H1 (cell line): ENCODE results near the gene EPHA3. TPM values are rescaled to one million over a fixed set of nuclear protein-coding genes. Genes with fewer than 3 reads are reported as not detected.

Source experiments
- CTCF ChIA-PET: fragments of 300-600 bp; sonication (Branson Sonifier 250); formaldehyde crosslinking; loops from one replicate; lab custom pipeline; 2021; ENCODE audit not compliant: partially characterized antibody; lab: Charles Lee
- POLR2A ChIA-PET: fragments of 300-600 bp; sonication (Branson Sonifier 250); formaldehyde crosslinking; loops from one replicate; lab custom pipeline; 2021; ENCODE audit warnings: inconsistent platforms; ENCODE audit not compliant: partially characterized antibody; lab: Charles Lee
- DNase-seq, 2 experiments: peaks; one replicate each; pipeline versions ENCODE4 v3.0.0 to v3.0.0-alpha.2; 2010 to 2022; ENCODE audit warnings: low spot score in 2 of 2, low read depth in 1 of 2, mixed read lengths in 1 of 2
- FAIRE-seq: peaks from 2 replicates; lab custom pipeline; 2011; peaks lifted over from hg19 to GRCh38; lab: Jason Lieb, UNC
- H2AFZ ChIP-seq: 2 replicates; pipeline ENCODE4 v1.8.1; 2012; ENCODE audit warnings: low read length, inconsistent platforms
- H2AK5ac ChIP-seq: 2 replicates; pipeline ENCODE4 v1.6.1; 2013; ENCODE audit warnings: low read depth, low read length
- H2BK120ac ChIP-seq: replicated peaks from 2 replicates; pipeline ENCODE3; 2013; ENCODE audit warnings: low read depth, low read length, inconsistent platforms
- H2BK12ac ChIP-seq: 2 replicates; pipeline ENCODE4 v1.6.1; 2013; ENCODE audit warnings: low read depth, low read length
- H2BK15ac ChIP-seq: 2 replicates; pipeline ENCODE4 v1.6.1; 2013; ENCODE audit warnings: low read length
- H2BK20ac ChIP-seq: 2 replicates; pipeline ENCODE4 v1.6.1; 2013; ENCODE audit warnings: low read length
- H2BK5ac ChIP-seq: 2 replicates; pipeline ENCODE4 v1.6.1; 2013; ENCODE audit warnings: low read depth, low read length
- H3K14ac ChIP-seq: 2 replicates; pipeline ENCODE4 v1.6.1; 2013; ENCODE audit warnings: inconsistent platforms; ENCODE audit not compliant: insufficient read length
- H3K18ac ChIP-seq: 2 replicates; pipeline ENCODE4 v1.6.1; 2013; ENCODE audit warnings: low read length; ENCODE audit errors: extremely low read depth
- H3K23ac ChIP-seq: 2 replicates; pipeline ENCODE4 v1.6.1; 2013; ENCODE audit warnings: inconsistent platforms; ENCODE audit not compliant: insufficient read length
- H3K23me2 ChIP-seq: 2 replicates; pipeline ENCODE4 v1.6.1; 2013; ENCODE audit warnings: low read depth, low read length
- H3K27ac ChIP-seq: 2 replicates; pipeline ENCODE4 v1.6.1; 2011; ENCODE audit warnings: low read depth, low read length, inconsistent platforms
- H3K27me3 ChIP-seq, 4 experiments: replicated peaks in 1 of 4; 1 replicate in 1 of 4; 2 replicates in 3 of 4; pipeline versions ENCODE4 v1.6.1 to v1.8.1; 2011 to 2013; ENCODE audit warnings: low read length in 3 of 4, mild to moderate bottlenecking in 3 of 4, inconsistent platforms in 2 of 4, mixed read lengths in 2 of 4, moderate library complexity in 1 of 4; ENCODE audit not compliant: control insufficient read depth in 3 of 4, insufficient read depth in 3 of 4; ENCODE audit errors: extremely low read depth in 1 of 4
- H3K36me3 ChIP-seq, 4 experiments: 2 replicates each; pipeline versions ENCODE4 v1.6.1 to v1.8.1; 2011 to 2013; ENCODE audit warnings: mild to moderate bottlenecking in 4 of 4, low read length in 3 of 4, moderate library complexity in 2 of 4, control low read depth in 1 of 4, inconsistent platforms in 1 of 4; ENCODE audit not compliant: insufficient read depth in 4 of 4, control insufficient read depth in 2 of 4
- H3K4ac ChIP-seq: replicated peaks from 2 replicates; pipeline ENCODE3; 2013; ENCODE audit warnings: low read length, low read depth, mixed read lengths, inconsistent platforms; ENCODE audit not compliant: insufficient read length
- H3K4me1 ChIP-seq, 4 experiments: replicated peaks in 1 of 4; 1 replicate in 1 of 4; 2 replicates in 3 of 4; pipeline versions ENCODE4 v1.6.1 to v1.8.1; 2011 to 2013; ENCODE audit warnings: low read length in 3 of 4, inconsistent platforms in 2 of 4, mixed read lengths in 1 of 4; ENCODE audit not compliant: insufficient read depth in 4 of 4, control insufficient read depth in 3 of 4
- H3K4me2 ChIP-seq, 2 experiments: 2 replicates each; pipeline versions ENCODE4 v1.6.1 to v1.8.1; 2011 to 2013; ENCODE audit warnings: low read depth in 2 of 2, low read length in 2 of 2, control low read depth in 1 of 2, inconsistent platforms in 1 of 2, mild to moderate bottlenecking in 1 of 2; ENCODE audit not compliant: insufficient read depth in 1 of 2
- H3K4me3 ChIP-seq, 4 experiments: fragments of 200-600, 300-600 bp in 1 of 4; sonication (generic), shearing (Covaris generic), sonication (Bioruptor Twin) in 1 of 4; 2 replicates each; pipeline versions ENCODE4 v1.5.1 to v1.8.1; 2011 to 2016; ENCODE audit warnings: low read length in 4 of 4, low read depth in 3 of 4, control low read depth in 2 of 4, inconsistent platforms in 2 of 4, mild to moderate bottlenecking in 2 of 4, mixed read lengths in 1 of 4, moderate library complexity in 1 of 4; ENCODE audit not compliant: insufficient read depth in 2 of 4; ENCODE audit errors: extremely low read depth in 1 of 4
- H3K56ac ChIP-seq: replicated peaks from 2 replicates; pipeline ENCODE3; 2013; ENCODE audit warnings: low read depth, mild to moderate bottlenecking, mixed read lengths, low read length, inconsistent platforms; ENCODE audit not compliant: insufficient read length
- H3K79me1 ChIP-seq: 2 replicates; pipeline ENCODE4 v1.6.1; 2013; ENCODE audit warnings: low read depth, low read length, control low read depth
- H3K79me2 ChIP-seq, 2 experiments: 2 replicates each; pipeline versions ENCODE4 v1.6.1 to v1.8.1; 2012 to 2013; ENCODE audit warnings: low read length in 2 of 2, mild to moderate bottlenecking in 2 of 2, inconsistent platforms in 1 of 2; ENCODE audit not compliant: insufficient read depth in 2 of 2, control insufficient read depth in 1 of 2
- H3K9ac ChIP-seq, 4 experiments: replicated peaks in 1 of 4; 1 replicate in 1 of 4; 2 replicates in 3 of 4; pipeline versions ENCODE4 v1.6.1 to v1.8.1; 2011 to 2013; ENCODE audit warnings: low read depth in 3 of 4, low read length in 3 of 4, control low read depth in 2 of 4, mild to moderate bottlenecking in 2 of 4, moderate library complexity in 2 of 4, inconsistent platforms in 1 of 4; ENCODE audit errors: extremely low read depth in 1 of 4
- H3K9me3 ChIP-seq, 2 experiments: 2 replicates each; pipeline versions ENCODE4 v1.6.1 to v1.8.1; 2012 to 2013; ENCODE audit warnings: mild to moderate bottlenecking in 2 of 2, moderate library complexity in 2 of 2, control low read depth in 1 of 2, inconsistent platforms in 1 of 2, low read depth in 1 of 2, low read length in 1 of 2, mixed read lengths in 1 of 2; ENCODE audit not compliant: insufficient read depth in 2 of 2
- H4K20me1 ChIP-seq, 2 experiments: replicated peaks in 1 of 2; 2 replicates each; pipeline versions ENCODE3 to v1.8.1; 2011 to 2013; ENCODE audit warnings: inconsistent platforms in 2 of 2, low read length in 2 of 2, mild to moderate bottlenecking in 1 of 2; ENCODE audit not compliant: insufficient read depth in 2 of 2, control insufficient read depth in 1 of 2
- H4K5ac ChIP-seq: 2 replicates; pipeline ENCODE4 v1.6.1; 2013; ENCODE audit warnings: low read length, low read depth, mixed read lengths, inconsistent platforms; ENCODE audit not compliant: insufficient read length
- H4K8ac ChIP-seq: 2 replicates; pipeline ENCODE4 v1.8.0; 2013; ENCODE audit warnings: mild to moderate bottlenecking, moderate library complexity, low read length, inconsistent platforms; ENCODE audit not compliant: insufficient read depth; ENCODE audit errors: extremely low read depth
- H4K91ac ChIP-seq: replicated peaks from 2 replicates; pipeline ENCODE3; 2013; ENCODE audit warnings: low read length, mixed read lengths, inconsistent platforms; ENCODE audit not compliant: insufficient read length
- BACH1 ChIP-seq: IDR thresholded peaks from 2 replicates; pipeline ENCODE4 v1.6.1; 2012; ENCODE audit warnings: low read length, improper control_type of control experiment
- BRCA1 ChIP-seq: IDR thresholded peaks from 2 replicates; pipeline ENCODE4 v1.6.1; 2012; ENCODE audit warnings: low read depth, low read length, improper control_type of control experiment
- CBX5 ChIP-seq: fragments of 300-800, 300-1000 bp; sonication (generic); IDR thresholded peaks from 2 replicates; pipeline ENCODE4 v1.7.1; 2016; ENCODE audit warnings: antibody characterized with exemption, low read length, low read depth
- CHD1 ChIP-seq: IDR thresholded peaks from 2 replicates; pipeline ENCODE4 v1.6.1; 2012; ENCODE audit warnings: low read depth, low read length, improper control_type of control experiment
- CHD2 ChIP-seq: IDR thresholded peaks from 2 replicates; pipeline ENCODE4 v1.6.1; 2012; ENCODE audit warnings: low read length, improper control_type of control experiment
- EZH2 ChIP-seq: fragments of 200-600 bp; sonication (generic); IDR thresholded peaks from 2 replicates; pipeline ENCODE4 v1.7.1; 2012; ENCODE audit warnings: low read depth, mild to moderate bottlenecking, moderate library complexity, low read length, inconsistent platforms; ENCODE audit not compliant: severe bottlenecking
- FOSL1 ChIP-seq: IDR thresholded peaks from 2 replicates; pipeline ENCODE4 v1.6.1; 2011; ENCODE audit warnings: mild to moderate bottlenecking, low read depth, low read length, moderate library complexity; ENCODE audit not compliant: insufficient read depth
- HDAC6 ChIP-seq: IDR thresholded peaks from one replicate; pipeline ENCODE4 v1.7.1; 2012; ENCODE audit warnings: low read depth, mild to moderate bottlenecking, inconsistent platforms, low read length, moderate library complexity
- JUN ChIP-seq: IDR thresholded peaks from 2 replicates; pipeline ENCODE4 v1.6.1; 2011; ENCODE audit warnings: low read depth, mild to moderate bottlenecking, improper control_type of control experiment, low read length
- SIN3A ChIP-seq, 2 experiments: IDR thresholded peaks in 1 of 2; conservative IDR thresholded peaks in 1 of 2; 2 replicates each; pipeline ENCODE4 v1.6.1; 2011 to 2012; ENCODE audit warnings: low read length in 2 of 2, improper control_type of control experiment in 1 of 2, low read depth in 1 of 2, mild to moderate bottlenecking in 1 of 2
- SIRT6 ChIP-seq: IDR thresholded peaks from one replicate; pipeline ENCODE4 v1.7.1; 2012; ENCODE audit warnings: low read length, inconsistent platforms
- SIX5 ChIP-seq: IDR thresholded peaks from 2 replicates; pipeline ENCODE4 v1.6.1; 2011; ENCODE audit warnings: mild to moderate bottlenecking, low read depth, low read length
- SP2 ChIP-seq: IDR thresholded peaks from 2 replicates; pipeline ENCODE4 v1.6.1; 2012; ENCODE audit warnings: mild to moderate bottlenecking, low read length, inconsistent platforms
- SRF ChIP-seq: IDR thresholded peaks from 2 replicates; pipeline ENCODE4 v1.6.1; 2011; ENCODE audit warnings: mild to moderate bottlenecking, low read depth, low read length, moderate library complexity
- TAF1 ChIP-seq: IDR thresholded peaks from 2 replicates; pipeline ENCODE4 v1.6.1; 2011; ENCODE audit warnings: mild to moderate bottlenecking, low read depth, low read length
- TEAD4 ChIP-seq: IDR thresholded peaks from 2 replicates; pipeline ENCODE4 v1.6.1; 2012; ENCODE audit warnings: low read depth, low read length, inconsistent platforms, mixed read lengths
- polyA plus RNA-seq, 7 experiments: library from polyadenylated mRNA; depleted of rRNA in 3 of 7; stranded (reverse) in 5 of 7; unstranded in 2 of 7; fragments of >200 nt in 5 of 7; fragments of 200-250 nt in 2 of 7; gene quantifications; 1 replicate in 5 of 7; 2 replicates in 1 of 7; 4 replicates in 1 of 7; pipeline versions ENCODE4 v1.2.1 to v1.2.3, GENCODE V29; 2011 to 2013; ENCODE audit warnings: missing spikeins in 2 of 7, mixed read lengths in 2 of 7
- total RNA-seq: library from RNA; stranded (reverse); fragmentation: NEBNext Ultra II Directional; extraction: Animal tissue kit (Norgen Biotek cat#: 25700); gene quantifications from 2 replicates; pipeline ENCODE4 v1.2.1, GENCODE V29; 2021
- TF ChIP-seq, protein P1 (sequence below): IDR thresholded peaks from 2 replicates; pipeline ENCODE4 v1.6.1; 2012; ENCODE audit warnings: inconsistent platforms

Gene EPHA3
- total and polyA plus RNA-seq, 2 of the 8 experiments (the other 6 are each of a cell fraction or from before 2014, with no cell fraction given) = 0.09 to 0.22 TPM

DNA sequence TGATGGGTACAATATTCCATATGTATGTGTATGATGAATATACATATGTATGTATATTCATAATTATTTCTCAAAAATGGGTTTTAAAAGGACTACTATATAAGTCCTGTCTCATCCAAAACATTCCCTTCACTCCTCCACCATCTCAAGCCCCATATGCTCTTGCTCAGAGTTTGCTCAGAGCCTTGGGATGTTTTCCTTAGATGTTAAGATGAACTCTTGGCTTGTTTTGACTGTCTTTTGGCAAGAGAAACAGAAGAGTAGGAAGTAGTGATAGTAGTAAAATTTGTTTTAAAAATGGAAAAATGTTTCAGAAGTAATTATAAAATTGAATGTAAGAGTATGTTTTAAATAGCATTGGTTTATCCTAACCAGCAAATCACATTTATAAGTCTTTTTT is 6.2 kb upstream of the EPHA3 start:
- CTCF ChIA-PET = interaction anchor here (1.7 kb wide), 1 partner anchor 884 kb away, joined by 4 read pairs; no protein-coding TSS in a partner anchor
- H2BK15ac ChIP-seq = no peak overlapping the region

More for the DNA sequence above, 6.2 kb upstream of the EPHA3 start:
- no peak overlapping the region for H4K91ac ChIP-seq
- no peak overlapping the region for H3K56ac ChIP-seq
- H3K18ac ChIP-seq = no peak overlapping the region
- H3K27me3 ChIP-seq = no peaks in the 10 kb centered on the region
- POLR2A ChIA-PET = no interaction called here
- no peak overlapping the region for H3K4me3 ChIP-seq
- no peaks in the 10 kb centered on the region for H3K79me1 ChIP-seq
- DNase-seq (no peak), FAIRE-seq (no peak)
- H3K9ac ChIP-seq = no peak overlapping the region
- no peaks in the 10 kb centered on the region for H3K79me2 ChIP-seq
- no peak overlapping the region for H3K4ac ChIP-seq
- no peak overlapping the region for H4K5ac ChIP-seq
- H3K9me3 ChIP-seq = no peaks in the 10 kb centered on the region
- no peak overlapping the region for H2BK5ac ChIP-seq
- H3K14ac ChIP-seq = no peak overlapping the region
- no peak overlapping the region for H3K23ac ChIP-seq
- H4K20me1 ChIP-seq = no peaks in the 10 kb centered on the region
- no peaks in the 10 kb centered on the region for H3K4me1 ChIP-seq
- H2AFZ ChIP-seq = no peak overlapping the region
- H3K36me3 ChIP-seq = no peaks in the 10 kb centered on the region
- H3K23me2 ChIP-seq = no peaks in the 10 kb centered on the region
- H4K8ac ChIP-seq = no peak overlapping the region
- TF ChIP-seq HDAC6 = no peak
- TF ChIP-seq EZH2 = no peak
- TF ChIP-seq JUN = no peak
- TF ChIP-seq CHD2 = no peak
- TF ChIP-seq SP2 = no peak
- no peak for TF ChIP-seq CHD1
- no peak for TF ChIP-seq BRCA1
- TF ChIP-seq CBX5 = no peak
- TF ChIP-seq TAF1 = no peak
- no peak for TF ChIP-seq SRF
- no peak for TF ChIP-seq FOSL1
- no peak for TF ChIP-seq TEAD4
- TF ChIP-seq, protein P1, sequence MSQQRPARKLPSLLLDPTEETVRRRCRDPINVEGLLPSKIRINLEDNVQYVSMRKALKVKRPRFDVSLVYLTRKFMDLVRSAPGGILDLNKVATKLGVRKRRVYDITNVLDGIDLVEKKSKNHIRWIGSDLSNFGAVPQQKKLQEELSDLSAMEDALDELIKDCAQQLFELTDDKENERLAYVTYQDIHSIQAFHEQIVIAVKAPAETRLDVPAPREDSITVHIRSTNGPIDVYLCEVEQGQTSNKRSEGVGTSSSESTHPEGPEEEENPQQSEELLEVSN = no peak
- TF ChIP-seq SIX5 = no peak
- no peak for TF ChIP-seq BACH1
- no peak for TF ChIP-seq SIRT6
- TF ChIP-seq SIN3A (conservative IDR thresholded peaks at IDR 0.05 in 1 of 2, IDR thresholded peaks at IDR 0.05 in 1 of 2; ENCODE audit: low read depth in 1 of 2, low read length in 2 of 2) = no peak
- H3K27ac ChIP-seq = no peak overlapping the region
- H2BK12ac ChIP-seq = no peak overlapping the region
- no peak overlapping the region for H3K4me2 ChIP-seq
- no peak overlapping the region for H2AK5ac ChIP-seq
- no peak overlapping the region for H2BK120ac ChIP-seq
- no peak overlapping the region for H2BK20ac ChIP-seq
